Measurements from ENCODE around the gene DNAH1.

The DNAH1 gene

DNA sequence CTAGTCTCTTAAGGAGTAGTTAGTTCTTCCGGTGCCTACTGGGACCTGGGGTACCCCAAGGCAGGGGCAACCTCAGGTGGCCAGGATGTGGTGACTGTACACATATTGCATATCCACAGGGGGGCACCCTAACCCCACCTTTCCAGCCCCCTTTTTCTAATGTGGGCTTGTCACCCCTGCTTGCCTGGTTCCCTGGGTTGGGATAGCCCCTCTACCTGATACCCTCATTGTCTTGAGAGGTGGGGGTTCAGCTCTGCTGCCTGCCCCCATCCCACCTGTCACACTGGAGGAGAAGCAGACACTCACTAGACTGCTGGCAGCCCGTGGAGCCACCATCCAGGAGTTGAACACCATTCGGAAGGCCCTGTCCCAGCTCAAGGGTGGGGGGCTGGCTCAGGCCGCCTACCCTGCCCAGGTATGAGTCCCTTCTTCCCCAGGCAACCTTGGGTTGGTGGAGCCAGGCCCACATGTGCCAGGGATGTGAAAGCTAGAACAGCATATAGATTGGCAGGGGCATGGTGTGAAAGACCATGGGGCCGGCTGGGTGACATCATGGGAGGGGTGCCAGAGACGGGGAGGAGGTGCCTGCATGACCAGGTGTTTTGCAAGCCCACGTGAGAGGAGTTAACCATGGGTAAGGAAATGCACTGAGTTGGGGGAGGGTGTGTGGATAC is 24.5 kb upstream of the DNAH1 start:
- DNase-seq: no peak

DNA sequence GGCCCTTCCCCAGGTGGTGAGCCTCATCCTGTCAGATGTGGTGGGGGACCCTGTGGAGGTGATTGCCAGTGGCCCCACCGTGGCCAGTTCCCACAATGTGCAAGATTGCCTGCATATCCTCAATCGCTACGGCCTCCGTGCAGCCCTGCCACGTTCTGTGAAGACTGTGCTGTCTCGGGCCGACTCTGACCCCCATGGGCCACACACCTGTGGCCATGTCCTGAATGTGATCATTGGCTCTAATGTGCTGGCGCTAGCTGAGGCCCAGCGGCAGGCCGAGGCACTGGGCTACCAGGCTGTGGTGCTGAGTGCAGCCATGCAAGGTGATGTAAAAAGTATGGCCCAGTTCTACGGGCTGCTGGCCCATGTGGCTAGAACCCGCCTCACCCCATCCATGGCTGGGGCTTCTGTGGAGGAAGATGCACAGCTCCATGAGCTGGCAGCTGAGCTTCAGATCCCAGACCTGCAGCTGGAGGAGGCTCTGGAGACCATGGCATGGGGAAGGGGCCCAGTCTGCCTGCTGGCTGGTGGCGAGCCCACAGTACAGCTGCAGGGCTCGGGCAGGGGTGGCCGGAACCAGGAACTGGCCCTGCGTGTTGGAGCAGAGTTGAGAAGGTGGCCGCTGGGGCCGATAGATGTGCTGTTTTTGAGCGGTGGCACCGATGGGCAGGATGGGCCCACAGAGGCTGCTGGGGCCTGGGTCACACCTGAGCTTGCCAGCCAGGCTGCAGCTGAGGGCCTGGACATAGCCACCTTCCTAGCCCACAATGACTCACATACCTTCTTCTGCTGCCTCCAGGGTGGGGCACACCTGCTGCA is 23.7 kb upstream of the DNAH1 start:
- no peak for DNase-seq

DNA sequence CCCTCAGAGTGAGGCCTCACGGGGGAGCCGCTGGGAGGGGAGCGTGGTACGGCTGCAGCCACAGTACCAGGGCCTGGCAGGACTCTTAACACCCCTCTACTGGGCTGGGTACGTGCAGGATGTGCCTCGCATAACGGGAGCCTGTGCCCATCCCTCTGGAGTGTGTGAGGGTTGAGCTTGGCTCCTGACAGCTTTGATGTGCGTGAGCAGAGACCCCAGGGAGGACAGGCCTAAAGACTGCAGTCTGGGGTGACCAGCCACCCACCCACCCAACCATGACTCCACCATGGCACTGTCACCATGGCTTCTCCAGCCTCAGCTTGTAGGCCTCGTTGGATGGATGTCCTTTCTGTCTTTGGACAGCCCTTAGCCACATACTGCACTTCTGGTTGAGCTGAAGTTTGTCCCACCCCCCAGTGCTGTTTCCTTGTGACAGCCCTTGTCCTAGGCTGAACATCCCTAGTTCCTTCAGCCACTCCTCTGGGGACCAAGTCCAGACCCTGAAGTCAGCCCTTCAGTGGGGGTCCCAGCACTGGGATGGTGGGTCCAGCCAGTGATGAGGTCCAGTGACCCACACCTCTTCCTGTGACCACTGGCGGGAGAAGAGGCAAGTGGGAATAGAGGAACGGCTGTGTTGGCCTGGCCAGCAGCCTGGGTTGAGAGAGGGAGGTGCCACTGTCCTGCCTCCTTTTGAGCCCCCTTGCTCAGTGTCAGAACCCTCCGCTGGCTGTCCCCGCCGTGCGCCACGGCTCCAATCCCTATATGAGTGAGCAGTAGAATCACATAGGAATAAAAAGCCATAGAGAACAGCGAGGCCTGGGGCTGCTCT is 22.4 kb upstream of the DNAH1 start:
- DNase-seq: no peak

DNA sequence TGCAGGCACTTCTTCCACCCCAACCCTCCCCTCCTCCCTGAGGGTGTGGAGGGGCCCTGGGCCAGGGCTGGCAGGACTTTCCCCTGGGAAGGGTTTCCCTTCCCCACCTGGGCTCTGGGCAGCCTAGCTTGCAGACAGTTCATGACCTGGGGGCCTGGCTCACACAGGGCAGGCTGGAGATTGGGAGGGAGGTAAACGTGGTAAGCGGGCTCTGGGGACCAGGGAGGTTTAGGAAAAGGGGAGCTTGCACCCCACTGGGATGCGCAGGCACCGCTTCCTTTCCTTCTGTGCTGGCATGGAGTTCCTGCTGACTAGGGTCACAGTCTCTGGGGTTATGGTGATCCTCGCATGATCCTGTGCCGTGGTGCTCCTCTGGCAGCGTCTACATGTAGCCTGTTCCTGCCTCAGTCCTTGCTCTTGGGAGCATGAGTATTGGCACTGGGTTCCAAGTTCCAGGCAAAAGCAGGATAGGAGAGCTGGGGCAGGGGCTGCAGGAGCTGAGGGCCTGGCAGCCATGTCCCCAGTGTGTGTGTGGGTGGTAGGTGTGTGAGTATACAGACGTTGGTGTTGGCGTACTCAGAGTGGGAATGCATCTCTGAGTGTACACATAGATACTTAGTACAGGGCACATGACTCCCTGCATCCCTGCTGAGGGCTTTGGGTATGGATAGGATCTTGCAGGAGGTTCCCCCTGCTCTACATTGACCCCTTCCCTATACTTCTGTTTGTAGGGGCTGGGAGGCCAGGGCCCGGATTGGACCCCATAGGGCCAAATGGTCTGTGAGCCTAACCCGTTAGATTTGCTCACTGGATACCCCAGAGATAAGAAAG is 21.6 kb upstream of the DNAH1 start:
- no peak for DNase-seq

DNA sequence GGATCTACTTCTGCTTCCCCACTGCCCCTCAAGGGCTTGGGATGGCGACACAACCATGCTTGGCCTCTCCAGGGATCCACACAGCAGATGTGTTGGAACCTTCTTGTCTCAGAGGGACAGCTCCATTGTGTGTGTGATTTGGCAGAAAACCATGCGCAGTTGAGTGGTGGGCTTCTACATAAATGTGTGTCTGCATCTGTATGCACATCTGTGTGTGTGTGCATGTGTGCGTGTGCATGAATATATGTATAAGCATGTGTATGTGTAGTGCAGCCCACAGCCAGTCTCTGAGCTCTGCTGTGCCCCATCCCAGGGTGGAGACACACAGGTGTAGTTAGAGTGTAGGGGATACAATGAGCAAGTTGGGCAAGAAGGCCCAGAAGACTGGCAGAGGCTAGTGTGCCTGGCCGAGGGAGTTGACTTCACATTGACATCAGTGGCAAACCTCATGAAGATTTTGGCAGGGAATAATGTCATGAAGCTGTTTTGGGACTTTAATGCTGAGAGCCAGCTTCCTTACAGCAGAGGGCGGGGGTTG is 20.4 kb upstream of the DNAH1 start:
- DNase-seq: no peak

- DNase-seq: no peak
Observed at GRCh38 chr3:52297242-52298148, 18.6 kb upstream of the DNAH1 start.

DNA sequence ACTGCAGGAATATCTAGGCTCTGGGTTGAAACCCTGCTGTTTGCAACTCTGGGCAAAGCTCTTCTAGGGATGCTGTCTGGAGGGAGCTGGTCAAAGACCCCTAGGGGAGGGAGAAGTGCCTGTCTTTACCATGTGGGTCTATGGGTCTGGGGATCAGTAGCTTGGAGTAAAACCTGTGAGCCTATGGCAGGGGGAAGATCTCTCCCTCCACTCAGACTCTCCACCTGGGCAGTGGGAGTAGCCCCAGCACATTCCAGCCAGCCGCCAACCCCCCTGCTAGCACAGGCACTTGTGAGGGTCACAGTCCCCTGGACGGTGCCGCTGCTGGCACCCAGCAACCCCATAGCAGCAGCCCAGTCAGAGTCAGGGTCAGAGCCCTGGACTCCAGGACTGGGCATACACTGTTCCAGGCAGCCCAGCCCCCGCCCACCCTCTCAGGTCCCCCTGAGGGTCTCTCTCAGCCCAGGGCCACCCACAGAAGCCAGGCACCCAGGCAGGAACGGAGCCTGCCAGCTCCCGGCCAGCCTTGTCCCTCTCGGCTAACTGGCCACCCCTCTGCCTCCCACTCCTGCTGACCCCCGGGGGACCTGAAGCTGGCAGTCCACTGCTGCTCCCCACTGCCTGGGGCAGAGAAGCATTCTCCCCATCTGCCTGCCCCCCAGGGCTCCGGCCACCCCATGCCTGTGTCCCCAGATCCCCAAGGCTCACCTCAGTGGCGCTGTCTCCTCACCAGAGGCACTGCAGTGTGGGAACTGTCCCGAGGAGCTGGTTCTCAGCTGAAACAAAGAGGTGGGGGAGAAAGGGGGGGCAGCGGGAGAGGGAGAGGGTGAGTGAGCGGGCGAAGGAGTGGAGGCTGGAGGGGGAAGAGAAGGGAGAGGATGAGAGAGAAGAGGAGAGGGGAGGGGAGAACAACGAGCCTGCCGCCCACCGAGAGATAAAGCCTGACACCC is 17.7 kb upstream of the DNAH1 start:
- no peak for DNase-seq

- DNase-seq: no peak
Observed at GRCh38 chr3:52299247-52299878, 16.8 kb upstream of the DNAH1 start.

DNA sequence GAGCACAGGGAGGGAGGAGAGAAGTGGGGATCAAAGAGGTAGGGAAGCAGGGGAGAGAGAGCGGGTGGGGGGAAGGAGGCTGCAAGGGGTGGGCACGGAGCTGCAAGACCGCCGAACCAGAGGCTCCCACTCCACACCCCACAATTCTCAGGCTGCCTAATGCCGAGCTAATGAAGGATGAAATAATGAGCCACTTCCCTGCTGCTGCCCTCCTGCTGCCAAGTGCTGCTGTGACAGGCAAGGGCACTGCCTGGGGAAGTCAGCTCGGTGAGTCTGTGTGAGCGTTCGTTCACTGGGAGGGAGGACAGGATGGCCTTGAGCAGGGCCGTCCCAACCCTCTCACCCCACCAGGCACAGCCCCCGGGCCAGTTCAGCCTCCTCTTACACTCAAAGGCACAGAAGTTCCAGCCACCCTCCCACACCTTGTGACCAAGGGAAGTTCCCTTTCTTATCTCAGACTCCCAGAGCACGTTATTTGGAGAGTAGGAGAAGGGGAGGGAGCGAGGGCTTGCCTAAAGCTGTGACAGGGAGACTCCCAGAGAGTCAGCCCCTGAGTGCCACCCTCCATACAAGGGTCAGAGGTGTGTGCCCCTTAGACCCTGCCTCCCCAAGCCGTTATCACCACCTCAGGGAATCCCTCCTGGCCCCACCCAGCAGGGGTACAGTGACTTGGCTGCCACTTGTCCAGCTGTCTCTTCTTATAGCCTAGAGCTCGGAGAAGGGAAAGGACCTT is 16.1 kb upstream of the DNAH1 start:
- DNase-seq: peak; percentile 61

DNA sequence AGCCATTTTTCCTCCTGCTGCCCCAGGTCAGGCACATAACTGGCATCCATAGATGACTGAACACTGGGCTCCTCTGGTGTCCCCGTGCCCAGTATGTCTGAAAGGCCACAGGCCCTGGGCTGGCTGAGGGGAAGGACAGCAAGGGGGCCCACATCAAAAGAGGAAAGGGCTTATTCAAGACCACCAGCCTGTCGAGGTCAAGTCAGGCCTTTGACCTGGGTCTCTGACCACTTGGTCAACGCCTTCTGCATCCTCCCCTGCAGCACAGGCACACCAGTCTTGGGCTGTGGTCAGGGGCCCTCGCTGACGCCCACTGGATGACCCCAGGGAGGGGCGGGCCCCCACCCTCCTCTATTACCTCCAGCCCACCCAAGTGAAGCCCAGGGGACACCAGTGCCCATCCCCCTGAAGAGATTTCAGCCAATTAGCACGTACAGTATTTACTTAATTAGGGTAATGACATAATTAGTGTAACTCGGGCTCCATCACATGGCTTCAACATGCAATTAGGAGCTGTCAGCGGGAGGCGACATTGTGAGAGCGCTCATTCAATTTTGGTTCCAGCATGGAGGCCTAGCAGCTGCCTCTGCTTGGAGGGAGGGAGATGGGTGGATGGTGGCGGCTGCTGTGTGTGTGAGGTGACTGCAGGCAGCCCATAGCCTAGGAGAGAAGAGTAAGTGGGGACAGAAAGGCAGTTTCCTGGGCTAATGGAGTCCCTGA is 13.5 kb upstream of the DNAH1 start:
- DNase-seq: no peak

DNA sequence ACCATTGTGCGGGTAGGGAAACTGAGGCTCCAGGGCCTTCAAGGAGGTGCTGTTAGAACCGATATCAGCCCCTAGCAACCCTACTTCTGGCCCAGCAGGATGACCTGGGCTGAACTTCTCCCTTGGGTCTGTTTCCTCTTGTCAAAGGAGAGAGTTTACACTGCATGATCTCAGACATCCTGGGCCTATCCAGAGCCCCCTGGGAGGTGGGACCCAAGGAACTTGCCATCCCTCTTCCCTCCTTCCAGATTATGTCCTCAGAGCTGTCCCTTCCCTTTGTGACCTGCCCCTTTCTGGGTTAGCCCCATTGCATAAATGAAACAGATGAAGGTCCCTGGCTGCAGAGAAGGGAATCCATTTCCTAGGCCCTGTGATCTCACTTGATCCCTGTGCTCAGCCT is 12.3 kb upstream of the DNAH1 start:
- DNase-seq: no peak

GRCh38 chr3:52305926-52306325 is 10.2 kb upstream of the DNAH1 start:
- DNase-seq: no peak

DNA sequence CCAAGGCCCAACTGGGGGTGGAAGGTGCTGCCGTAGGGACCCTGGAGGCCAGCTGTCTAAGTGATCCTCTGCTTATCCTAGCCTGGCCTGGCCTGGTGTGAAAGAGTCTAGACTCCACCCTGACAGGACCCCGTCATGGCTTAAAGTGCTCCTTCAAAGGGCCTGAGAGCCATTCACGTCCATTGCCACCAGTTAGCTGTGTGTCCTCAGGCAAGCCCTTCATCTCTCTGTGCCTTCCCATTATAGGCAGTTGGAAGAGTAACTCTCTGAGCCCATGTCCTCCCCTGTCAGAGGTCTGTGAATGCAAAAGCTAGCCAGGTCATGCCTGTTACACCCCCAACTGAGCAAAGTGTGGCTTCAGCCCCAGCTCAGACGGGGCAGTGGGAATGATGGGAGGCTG is 9.1 kb upstream of the DNAH1 start:
- no peak for DNase-seq

- DNase-seq: no peak
Observed at GRCh38 chr3:52308308-52308707, 7.8 kb upstream of the DNAH1 start.

GRCh38 chr3:52310861-52311575 is 5.1 kb upstream of the DNAH1 start:
- no peak for DNase-seq

- no peak for DNase-seq
Observed at GRCh38 chr3:52311576-52312119, 4.5 kb upstream of the DNAH1 start.

DNA sequence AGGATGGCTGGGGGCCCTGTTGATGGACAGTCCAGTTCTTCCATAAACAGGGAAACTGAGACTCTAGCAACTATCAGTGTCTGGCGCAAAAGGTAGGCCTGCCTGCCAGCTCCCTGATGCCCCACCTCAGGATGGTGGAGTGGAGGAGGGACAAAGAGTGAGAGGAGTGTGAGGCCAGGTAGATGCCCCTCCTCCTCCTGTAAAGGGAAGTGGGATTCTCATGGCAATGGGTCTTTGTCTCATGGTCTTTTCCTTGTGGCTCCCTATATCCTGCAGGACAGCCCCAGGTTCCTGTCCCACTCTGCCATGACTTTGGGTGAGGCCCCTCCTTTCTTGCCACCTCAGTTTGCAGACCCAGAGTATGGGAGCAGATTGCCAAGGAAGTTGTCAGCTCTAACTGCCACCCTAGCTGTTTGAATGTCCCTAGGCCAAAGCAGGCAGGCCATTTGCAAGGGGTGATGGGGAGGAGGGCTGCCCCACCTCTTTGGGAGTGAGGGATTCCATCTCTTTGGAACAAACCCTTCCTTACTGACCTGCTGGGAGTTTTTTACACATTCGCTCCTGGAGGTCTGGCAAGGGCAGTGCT is 2.8 kb upstream of the DNAH1 start:
- DNase-seq: no peak
